SK-N-SH (cell line): ENCODE measurements around the gene ZIC5.

ENCODE experiments used
- CTCF ChIP-seq: fragments of 200-600 bp; sonication (generic); IDR thresholded peaks from 2 replicates; pipeline ENCODE4 v1.6.1; 2017; ENCODE audit warnings: antibody characterized with exemption, mild to moderate bottlenecking, moderate library complexity
- EP300 ChIP-seq, 2 experiments: IDR thresholded peaks; 2 replicates each; pipeline versions ENCODE4 v1.4.0 to v1.6.1; 2012; ENCODE audit warnings: borderline replicate concordance in 1 of 2, low read depth in 1 of 2, low read length in 1 of 2
- GABPA ChIP-seq: IDR thresholded peaks from 2 replicates; pipeline ENCODE4 v1.4.0; 2012; ENCODE audit warnings: low read depth, mild to moderate bottlenecking
- MAX ChIP-seq: IDR thresholded peaks from 2 replicates; pipeline ENCODE4 v1.4.0; 2012; ENCODE audit warnings: low read depth
- RCOR1 ChIP-seq: fragments of 150-350 bp; IDR thresholded peaks from 2 replicates; pipeline ENCODE4 v1.6.1; 2017; ENCODE audit warnings: antibody characterized with exemption, low read length
- TAF1 ChIP-seq: IDR thresholded peaks from 2 replicates; pipeline ENCODE4 v1.6.1; 2012; ENCODE audit warnings: low read depth, mild to moderate bottlenecking, low read length, moderate library complexity, borderline replicate concordance
- USF2 ChIP-seq: fragments of 150-350 bp; IDR thresholded peaks from 2 replicates; pipeline ENCODE4 v1.6.1; 2017; ENCODE audit warnings: antibody characterized with exemption, low read length, low read depth, borderline replicate concordance

- TF ChIP-seq CTCF (no peak), RCOR1 (no peak), MAX (no peak), USF2 (no peak), EP300 (IDR thresholded peaks at IDR 0.05; ENCODE audit: borderline replicate concordance in 1 of 2, low read depth in 1 of 2, low read length in 1 of 2) (no peak), GABPA (no peak), TAF1 (no peak)
These were observed 48.3 kb upstream of the ZIC5 start for GRCh38 chr13:100019780-100020356.
